Measurements from ENCODE around the gene PCDHB8. TPM values are rescaled to one million over a fixed set of nuclear protein-coding genes. Genes with fewer than 3 reads are reported as not detected.
"Not testable (repeated sequence)": the region's sequence is repeated elsewhere in the genome, so short reads cannot be mapped to it uniquely, and the experiment has no call there.

Gene PCDHB8
- total and polyA plus RNA-seq, 3 experiments from 2014 or later = not detected

DNA sequence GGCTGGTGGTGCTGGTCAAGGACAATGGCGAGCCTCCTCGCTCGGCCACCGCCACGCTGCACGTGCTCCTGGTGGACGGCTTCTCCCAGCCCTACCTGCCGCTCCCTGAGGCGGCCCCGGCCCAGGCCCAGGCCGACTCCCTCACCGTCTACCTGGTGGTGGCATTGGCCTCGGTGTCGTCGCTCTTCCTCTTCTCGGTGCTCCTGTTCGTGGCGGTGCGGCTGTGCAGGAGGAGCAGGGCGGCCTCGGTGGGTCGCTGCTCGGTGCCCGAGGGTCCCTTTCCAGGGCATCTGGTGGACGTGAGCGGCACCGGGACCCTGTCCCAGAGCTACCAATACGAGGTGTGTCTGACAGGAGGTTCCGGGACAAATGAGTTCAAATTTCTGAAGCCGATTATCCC, 47.8 kb downstream of the PCDHB8 start:
- H3K36me3 ChIP-seq (ENCODE audit: insufficient read depth, low read length); H3K4me3 ChIP-seq (ENCODE audit: low read length); DNase-seq; CTCF ChIA-PET; H3K27ac ChIP-seq (ENCODE audit: low read depth, low read length); H3K27me3 ChIP-seq (ENCODE audit: insufficient read depth, low read length, poor library complexity, severe bottlenecking); H3K27ac Mint-ChIP-seq; H3K36me3 Mint-ChIP-seq; H3K4me1 ChIP-seq (ENCODE audit: insufficient read depth, low read length); H3K9me3 ChIP-seq (ENCODE audit: low read length); H3K4me3 Mint-ChIP-seq; POLR2A ChIA-PET: not testable (repeated sequence)
- peaks cover 8 to 41% (median 24%) of the 10 kb centered on the region in 5 donors for H3K9me3 Mint-ChIP-seq
- H3K27me3 Mint-ChIP-seq = peaks cover 25 to 56% of the 10 kb centered on the region in 2 donors
- peaks cover 5 to 11% (median 8%) of the 10 kb centered on the region in 3 donors for H3K4me1 Mint-ChIP-seq

Other genes with a start within 250 kb of the PCDHB8 start
Only the 30 nearest of the 36 such genes appear.
- gene PCDHAC2, start 211.3 kb upstream of the PCDHB8 start, total RNA-seq = not detected
- gene PCDHAC2, start 211.3 kb upstream of the PCDHB8 start, polyA plus RNA-seq = not detected
- not detected for gene PCDHB1, start 126.4 kb upstream of the PCDHB8 start, total RNA-seq
- gene PCDHB1, start 126.4 kb upstream of the PCDHB8 start, polyA plus RNA-seq = not detected
- not detected for gene PCDHB2, start 83.2 kb upstream of the PCDHB8 start, total RNA-seq
- not detected for gene PCDHB2, start 83.2 kb upstream of the PCDHB8 start, polyA plus RNA-seq
- gene PCDHB3, start 77.3 kb upstream of the PCDHB8 start, total RNA-seq = not detected
- gene PCDHB3, start 77.3 kb upstream of the PCDHB8 start, polyA plus RNA-seq = not detected
- not detected for gene PCDHB4, start 56.0 kb upstream of the PCDHB8 start, total RNA-seq
- gene PCDHB4, start 56.0 kb upstream of the PCDHB8 start, polyA plus RNA-seq = not detected
- not detected for gene PCDHB5, start 42.6 kb upstream of the PCDHB8 start, total RNA-seq
- not detected for gene PCDHB5, start 42.6 kb upstream of the PCDHB8 start, polyA plus RNA-seq
- not detected for gene PCDHB6, start 27.7 kb upstream of the PCDHB8 start, total RNA-seq
- not detected for gene PCDHB6, start 27.7 kb upstream of the PCDHB8 start, polyA plus RNA-seq
- not detected for gene PCDHB7, start 5.1 kb upstream of the PCDHB8 start, total RNA-seq
- gene PCDHB7, start 5.1 kb upstream of the PCDHB8 start, polyA plus RNA-seq = not detected
- gene PCDHB16, start 4.6 kb downstream of the PCDHB8 start, total RNA-seq = not detected
- gene PCDHB16, start 4.6 kb downstream of the PCDHB8 start, polyA plus RNA-seq = not detected
- gene PCDHB9, start 9.4 kb downstream of the PCDHB8 start, total RNA-seq = not detected
- not detected for gene PCDHB9, start 9.4 kb downstream of the PCDHB8 start, polyA plus RNA-seq
- not detected for gene PCDHB10, start 14.6 kb downstream of the PCDHB8 start, total RNA-seq
- gene PCDHB10, start 14.6 kb downstream of the PCDHB8 start, polyA plus RNA-seq = not detected
- not detected for gene PCDHB11, start 21.8 kb downstream of the PCDHB8 start, total RNA-seq
- gene PCDHB11, start 21.8 kb downstream of the PCDHB8 start, polyA plus RNA-seq = not detected
- not detected for gene PCDHB12, start 30.9 kb downstream of the PCDHB8 start, total RNA-seq
- gene PCDHB12, start 30.9 kb downstream of the PCDHB8 start, polyA plus RNA-seq = not detected
- gene PCDHB13, start 36.1 kb downstream of the PCDHB8 start, total RNA-seq = under 1 TPM in 1 of 2 experiments, not detected in 1; 0.04 TPM
- gene PCDHB13, start 36.1 kb downstream of the PCDHB8 start, polyA plus RNA-seq = not detected
- under 1 TPM in 1 of 2 experiments, not detected in 1; 0.09 TPM for gene PCDHB14, start 45.6 kb downstream of the PCDHB8 start, total RNA-seq
- gene PCDHB14, start 45.6 kb downstream of the PCDHB8 start, polyA plus RNA-seq = not detected
- not detected for gene PCDHB15, start 67.6 kb downstream of the PCDHB8 start, total RNA-seq
- gene PCDHB15, start 67.6 kb downstream of the PCDHB8 start, polyA plus RNA-seq = not detected
- gene SLC25A2, start 126.3 kb downstream of the PCDHB8 start, total RNA-seq = under 1 TPM; 0.31 to 0.35 TPM
- not detected for gene SLC25A2, start 126.3 kb downstream of the PCDHB8 start, polyA plus RNA-seq
- gene TAF7, start 143.0 kb downstream of the PCDHB8 start, total RNA-seq = 10 to 100 TPM; 70.9 to 72.2 TPM
- 196 TPM for gene TAF7, start 143.0 kb downstream of the PCDHB8 start, polyA plus RNA-seq
- gene PCDHGA1, start 152.7 kb downstream of the PCDHB8 start, total RNA-seq = under 1 TPM; 0.07 to 0.09 TPM
- gene PCDHGA1, start 152.7 kb downstream of the PCDHB8 start, polyA plus RNA-seq = not detected
- under 1 TPM in 1 of 2 experiments, not detected in 1; 0.07 TPM for gene PCDHGA2, start 161.0 kb downstream of the PCDHB8 start, total RNA-seq
- gene PCDHGA2, start 161.0 kb downstream of the PCDHB8 start, polyA plus RNA-seq = not detected
- gene PCDHGA3, start 166.0 kb downstream of the PCDHB8 start, total RNA-seq = not detected
- not detected for gene PCDHGA3, start 166.0 kb downstream of the PCDHB8 start, polyA plus RNA-seq
- not detected for gene PCDHGB1, start 172.3 kb downstream of the PCDHB8 start, total RNA-seq
- gene PCDHGB1, start 172.3 kb downstream of the PCDHB8 start, polyA plus RNA-seq = not detected
- gene PCDHGA4, start 177.2 kb downstream of the PCDHB8 start, total RNA-seq = under 1 TPM; 0.09 to 0.16 TPM
- not detected for gene PCDHGA4, start 177.2 kb downstream of the PCDHB8 start, polyA plus RNA-seq
- gene PCDHGB2, start 182.2 kb downstream of the PCDHB8 start, total RNA-seq = under 1 TPM; 0.33 to 0.40 TPM
- 0.09 TPM for gene PCDHGB2, start 182.2 kb downstream of the PCDHB8 start, polyA plus RNA-seq
- under 1 TPM; 0.09 to 0.11 TPM for gene PCDHGA5, start 186.4 kb downstream of the PCDHB8 start, total RNA-seq
- gene PCDHGA5, start 186.4 kb downstream of the PCDHB8 start, polyA plus RNA-seq = not detected
- gene PCDHGB3, start 192.5 kb downstream of the PCDHB8 start, total RNA-seq = under 1 TPM; 0.18 to 0.28 TPM
- not detected for gene PCDHGB3, start 192.5 kb downstream of the PCDHB8 start, polyA plus RNA-seq
- gene PCDHGA6, start 196.1 kb downstream of the PCDHB8 start, total RNA-seq = under 1 TPM; 0.15 to 0.22 TPM
- 0.06 TPM for gene PCDHGA6, start 196.1 kb downstream of the PCDHB8 start, polyA plus RNA-seq
- gene PCDHGA7, start 205.0 kb downstream of the PCDHB8 start, total RNA-seq = under 1 TPM in 1 of 2 experiments, not detected in 1; 0.09 TPM
- not detected for gene PCDHGA7, start 205.0 kb downstream of the PCDHB8 start, polyA plus RNA-seq
- gene PCDHGB4, start 209.9 kb downstream of the PCDHB8 start, total RNA-seq = under 1 TPM in 1 of 2 experiments, not detected in 1; 0.13 TPM
- gene PCDHGB4, start 209.9 kb downstream of the PCDHB8 start, polyA plus RNA-seq = 0.08 TPM
- under 1 TPM in 1 of 2 experiments, not detected in 1; 0.04 TPM for gene PCDHGA8, start 214.8 kb downstream of the PCDHB8 start, total RNA-seq
- gene PCDHGA8, start 214.8 kb downstream of the PCDHB8 start, polyA plus RNA-seq = not detected

Measured in CD8-positive, alpha-beta memory T cell (primary cell).